Stromal cell of bone marrow (primary cell): ENCODE measurements around the gene GAS5.
A peak's percentile ranks its signal among the peaks of the same experiment; 100 is the strongest.

ENCODE experiments used
- DNase-seq: peaks from one replicate; pipeline ENCODE4 v3.0.0-alpha.2; 2012; ENCODE audit warnings: low read depth

Gene GAS5

GRCh38 chr1:173824315-173825081 lies 43.3 kb downstream of the GAS5 start, which contains the start of the genes CENPL and DARS2:
Gene CENPL, minus strand, starts transcription at chr1:173824883. Its CDS starts 13,584 bp downstream, at chr1:173811299.
Gene DARS2, plus strand, starts transcription at chr1:173824673. Its CDS starts 557 bp downstream, at chr1:173825230.
- DNase-seq: peak; percentile 98

- no peak for DNase-seq
These were observed 43.9 kb downstream of the GAS5 start for GRCh38 chr1:173823781-173824314.

- no peak for DNase-seq
These were observed 46.1 kb downstream of the GAS5 start for GRCh38 chr1:173821680-173822079.

DNA sequence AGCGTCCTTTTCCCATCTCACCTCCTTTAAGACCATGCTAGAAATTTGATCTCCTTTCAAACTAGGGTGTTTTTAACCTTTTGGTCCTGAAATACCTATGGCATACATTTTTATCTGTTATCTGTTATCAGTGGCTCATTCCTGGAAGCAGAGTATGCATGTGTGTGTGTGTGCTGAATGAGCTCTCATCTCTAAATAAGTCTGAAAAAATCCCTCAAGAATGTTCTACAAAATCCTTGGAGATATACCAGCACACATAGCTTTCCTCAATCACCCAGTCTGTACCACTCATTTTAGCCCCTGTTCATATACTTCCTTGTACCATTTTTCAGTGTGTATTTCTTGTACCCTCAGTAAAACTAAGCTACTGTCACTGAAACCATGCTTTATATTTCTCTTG lies 49.3 kb downstream of the GAS5 start:
- no peak for DNase-seq
